ENCODE data around the gene TOP3B. TPM values are rescaled to one million over a fixed set of nuclear protein-coding genes. Genes with fewer than 3 reads are reported as not detected.

TOP3B gene
- total and polyA plus RNA-seq, 10 of the 15 experiments (the other 5 are each of a cell fraction or from before 2014, with no cell fraction given): 0.60 to 47.3 (median 33.7) TPM

DNA sequence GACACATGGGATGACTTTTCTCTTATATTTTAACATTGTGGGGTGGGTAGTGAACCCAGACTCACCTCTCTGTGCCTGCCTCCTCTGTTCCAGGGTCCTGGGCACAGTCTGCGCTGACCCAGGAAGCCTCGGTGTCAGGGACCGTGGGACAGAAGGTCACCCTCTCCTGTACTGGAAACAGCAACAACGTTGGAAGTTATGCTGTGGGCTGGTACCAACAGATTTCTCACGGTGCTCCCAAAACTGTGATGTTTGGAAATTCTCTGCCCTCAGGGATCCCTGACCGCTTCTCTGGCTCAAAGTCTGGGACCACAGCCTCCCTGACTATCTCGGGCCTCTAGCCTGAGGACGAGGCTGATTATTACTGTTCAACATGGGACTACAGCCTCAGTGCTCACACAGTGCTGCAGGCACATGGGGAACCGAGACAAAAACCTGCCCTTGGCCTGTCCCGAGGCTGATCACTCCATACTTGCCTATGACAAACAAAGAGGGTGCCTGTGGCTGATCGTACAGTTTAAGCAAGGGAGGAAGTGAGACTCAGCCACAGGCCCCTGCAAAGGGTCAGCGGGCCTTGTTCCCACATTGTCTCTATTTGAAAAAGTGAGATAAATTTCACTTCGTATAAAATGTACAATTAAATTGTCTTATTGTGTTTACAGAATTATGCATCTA, 43.7 kb upstream of the TOP3B start (continued):
- TF ChIP-seq, protein P1, sequence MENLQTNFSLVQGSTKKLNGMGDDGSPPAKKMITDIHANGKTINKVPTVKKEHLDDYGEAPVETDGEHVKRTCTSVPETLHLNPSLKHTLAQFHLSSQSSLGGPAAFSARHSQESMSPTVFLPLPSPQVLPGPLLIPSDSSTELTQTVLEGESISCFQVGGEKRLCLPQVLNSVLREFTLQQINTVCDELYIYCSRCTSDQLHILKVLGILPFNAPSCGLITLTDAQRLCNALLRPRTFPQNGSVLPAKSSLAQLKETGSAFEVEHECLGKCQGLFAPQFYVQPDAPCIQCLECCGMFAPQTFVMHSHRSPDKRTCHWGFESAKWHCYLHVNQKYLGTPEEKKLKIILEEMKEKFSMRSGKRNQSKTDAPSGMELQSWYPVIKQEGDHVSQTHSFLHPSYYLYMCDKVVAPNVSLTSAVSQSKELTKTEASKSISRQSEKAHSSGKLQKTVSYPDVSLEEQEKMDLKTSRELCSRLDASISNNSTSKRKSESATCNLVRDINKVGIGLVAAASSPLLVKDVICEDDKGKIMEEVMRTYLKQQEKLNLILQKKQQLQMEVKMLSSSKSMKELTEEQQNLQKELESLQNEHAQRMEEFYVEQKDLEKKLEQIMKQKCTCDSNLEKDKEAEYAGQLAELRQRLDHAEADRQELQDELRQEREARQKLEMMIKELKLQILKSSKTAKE (IDR thresholded peaks at IDR 0.05; ENCODE audit: low read depth, poor library complexity, severe bottlenecking): no peak
- TF ChIP-seq HCFC1 (IDR thresholded peaks at IDR 0.05; ENCODE audit: low read length) (no peak), ASH2L (IDR thresholded peaks at IDR 0.05; ENCODE audit: borderline replicate concordance, low read depth) (no peak), SREBF2 (IDR thresholded peaks at IDR 0.05; ENCODE audit: low read length) (no peak), RCOR1 (conservative IDR thresholded peaks at IDR 0.05; ENCODE audit: low read depth, low read length) (no peak), SIN3A (IDR thresholded peaks at IDR 0.05; ENCODE audit: low read depth, low read length) (no peak), ZNF207 (IDR thresholded peaks at IDR 0.05; ENCODE audit: borderline replicate concordance) (0 out of 2 replicates have a peak, but pooled peaks have one; percentile 65), NR2C1 (IDR thresholded peaks at IDR 0.05) (no peak), GATAD2B (conservative IDR thresholded peaks at IDR 0.05; ENCODE audit: low read depth) (no peak), NBN (IDR thresholded peaks at IDR 0.05) (peak; percentile 40; the same call in 1 of the 2 replicates), MXI1 (IDR thresholded peaks at IDR 0.05; ENCODE audit: low read depth, low read length) (0 out of 2 replicates have a peak, but pooled peaks have one; percentile 12), FOS (IDR thresholded peaks at IDR 0.05; ENCODE audit: borderline replicate concordance, extremely low read depth, insufficient read length) (no peak), MEF2A (IDR thresholded peaks at IDR 0.05; ENCODE audit: insufficient read depth, low read depth, low read length) (no peak), CBX3 (IDR thresholded peaks at IDR 0.05; ENCODE audit: borderline replicate concordance, low read depth) (no peak)
- TF ChIP-seq, protein P2, sequence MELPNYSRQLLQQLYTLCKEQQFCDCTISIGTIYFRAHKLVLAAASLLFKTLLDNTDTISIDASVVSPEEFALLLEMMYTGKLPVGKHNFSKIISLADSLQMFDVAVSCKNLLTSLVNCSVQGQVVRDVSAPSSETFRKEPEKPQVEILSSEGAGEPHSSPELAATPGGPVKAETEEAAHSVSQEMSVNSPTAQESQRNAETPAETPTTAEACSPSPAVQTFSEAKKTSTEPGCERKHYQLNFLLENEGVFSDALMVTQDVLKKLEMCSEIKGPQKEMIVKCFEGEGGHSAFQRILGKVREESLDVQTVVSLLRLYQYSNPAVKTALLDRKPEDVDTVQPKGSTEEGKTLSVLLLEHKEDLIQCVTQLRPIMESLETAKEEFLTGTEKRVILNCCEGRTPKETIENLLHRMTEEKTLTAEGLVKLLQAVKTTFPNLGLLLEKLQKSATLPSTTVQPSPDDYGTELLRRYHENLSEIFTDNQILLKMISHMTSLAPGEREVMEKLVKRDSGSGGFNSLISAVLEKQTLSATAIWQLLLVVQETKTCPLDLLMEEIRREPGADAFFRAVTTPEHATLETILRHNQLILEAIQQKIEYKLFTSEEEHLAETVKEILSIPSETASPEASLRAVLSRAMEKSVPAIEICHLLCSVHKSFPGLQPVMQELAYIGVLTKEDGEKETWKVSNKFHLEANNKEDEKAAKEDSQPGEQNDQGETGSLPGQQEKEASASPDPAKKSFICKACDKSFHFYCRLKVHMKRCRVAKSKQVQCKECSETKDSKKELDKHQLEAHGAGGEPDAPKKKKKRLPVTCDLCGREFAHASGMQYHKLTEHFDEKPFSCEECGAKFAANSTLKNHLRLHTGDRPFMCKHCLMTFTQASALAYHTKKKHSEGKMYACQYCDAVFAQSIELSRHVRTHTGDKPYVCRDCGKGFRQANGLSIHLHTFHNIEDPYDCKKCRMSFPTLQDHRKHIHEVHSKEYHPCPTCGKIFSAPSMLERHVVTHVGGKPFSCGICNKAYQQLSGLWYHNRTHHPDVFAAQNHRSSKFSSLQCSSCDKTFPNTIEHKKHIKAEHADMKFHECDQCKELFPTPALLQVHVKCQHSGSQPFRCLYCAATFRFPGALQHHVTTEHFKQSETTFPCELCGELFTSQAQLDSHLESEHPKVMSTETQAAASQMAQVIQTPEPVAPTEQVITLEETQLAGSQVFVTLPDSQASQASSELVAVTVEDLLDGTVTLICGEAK (IDR thresholded peaks at IDR 0.05; ENCODE audit: borderline replicate concordance): no peak
- TF ChIP-seq, protein P3, sequence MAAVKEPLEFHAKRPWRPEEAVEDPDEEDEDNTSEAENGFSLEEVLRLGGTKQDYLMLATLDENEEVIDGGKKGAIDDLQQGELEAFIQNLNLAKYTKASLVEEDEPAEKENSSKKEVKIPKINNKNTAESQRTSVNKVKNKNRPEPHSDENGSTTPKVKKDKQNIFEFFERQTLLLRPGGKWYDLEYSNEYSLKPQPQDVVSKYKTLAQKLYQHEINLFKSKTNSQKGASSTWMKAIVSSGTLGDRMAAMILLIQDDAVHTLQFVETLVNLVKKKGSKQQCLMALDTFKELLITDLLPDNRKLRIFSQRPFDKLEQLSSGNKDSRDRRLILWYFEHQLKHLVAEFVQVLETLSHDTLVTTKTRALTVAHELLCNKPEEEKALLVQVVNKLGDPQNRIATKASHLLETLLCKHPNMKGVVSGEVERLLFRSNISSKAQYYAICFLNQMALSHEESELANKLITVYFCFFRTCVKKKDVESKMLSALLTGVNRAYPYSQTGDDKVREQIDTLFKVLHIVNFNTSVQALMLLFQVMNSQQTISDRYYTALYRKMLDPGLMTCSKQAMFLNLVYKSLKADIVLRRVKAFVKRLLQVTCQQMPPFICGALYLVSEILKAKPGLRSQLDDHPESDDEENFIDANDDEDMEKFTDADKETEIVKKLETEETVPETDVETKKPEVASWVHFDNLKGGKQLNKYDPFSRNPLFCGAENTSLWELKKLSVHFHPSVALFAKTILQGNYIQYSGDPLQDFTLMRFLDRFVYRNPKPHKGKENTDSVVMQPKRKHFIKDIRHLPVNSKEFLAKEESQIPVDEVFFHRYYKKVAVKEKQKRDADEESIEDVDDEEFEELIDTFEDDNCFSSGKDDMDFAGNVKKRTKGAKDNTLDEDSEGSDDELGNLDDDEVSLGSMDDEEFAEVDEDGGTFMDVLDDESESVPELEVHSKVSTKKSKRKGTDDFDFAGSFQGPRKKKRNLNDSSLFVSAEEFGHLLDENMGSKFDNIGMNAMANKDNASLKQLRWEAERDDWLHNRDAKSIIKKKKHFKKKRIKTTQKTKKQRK (IDR thresholded peaks at IDR 0.05; ENCODE audit: low read depth, low read length): no peak
- TF ChIP-seq, protein P4, sequence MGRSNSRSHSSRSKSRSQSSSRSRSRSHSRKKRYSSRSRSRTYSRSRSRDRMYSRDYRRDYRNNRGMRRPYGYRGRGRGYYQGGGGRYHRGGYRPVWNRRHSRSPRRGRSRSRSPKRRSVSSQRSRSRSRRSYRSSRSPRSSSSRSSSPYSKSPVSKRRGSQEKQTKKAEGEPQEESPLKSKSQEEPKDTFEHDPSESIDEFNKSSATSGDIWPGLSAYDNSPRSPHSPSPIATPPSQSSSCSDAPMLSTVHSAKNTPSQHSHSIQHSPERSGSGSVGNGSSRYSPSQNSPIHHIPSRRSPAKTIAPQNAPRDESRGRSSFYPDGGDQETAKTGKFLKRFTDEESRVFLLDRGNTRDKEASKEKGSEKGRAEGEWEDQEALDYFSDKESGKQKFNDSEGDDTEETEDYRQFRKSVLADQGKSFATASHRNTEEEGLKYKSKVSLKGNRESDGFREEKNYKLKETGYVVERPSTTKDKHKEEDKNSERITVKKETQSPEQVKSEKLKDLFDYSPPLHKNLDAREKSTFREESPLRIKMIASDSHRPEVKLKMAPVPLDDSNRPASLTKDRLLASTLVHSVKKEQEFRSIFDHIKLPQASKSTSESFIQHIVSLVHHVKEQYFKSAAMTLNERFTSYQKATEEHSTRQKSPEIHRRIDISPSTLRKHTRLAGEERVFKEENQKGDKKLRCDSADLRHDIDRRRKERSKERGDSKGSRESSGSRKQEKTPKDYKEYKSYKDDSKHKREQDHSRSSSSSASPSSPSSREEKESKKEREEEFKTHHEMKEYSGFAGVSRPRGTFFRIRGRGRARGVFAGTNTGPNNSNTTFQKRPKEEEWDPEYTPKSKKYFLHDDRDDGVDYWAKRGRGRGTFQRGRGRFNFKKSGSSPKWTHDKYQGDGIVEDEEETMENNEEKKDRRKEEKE (IDR thresholded peaks at IDR 0.05): no peak
